GM12874 (cell line): ENCODE measurements around the gene BATF3.
A peak's percentile ranks its signal among the peaks of the same experiment; 100 is the strongest.

Experiments
- CTCF ChIP-seq: IDR thresholded peaks from 2 replicates; pipeline ENCODE4 v1.5.1; 2011; ENCODE audit warnings: low read depth, mild to moderate bottlenecking, control low read depth, low read length, moderate library complexity; ENCODE audit not compliant: insufficient read depth

Gene BATF3

GRCh38 chr1:212669102-212669501 lies 30.5 kb downstream of the BATF3 start:
- peak; percentile 34; the same call in 1 of the 2 replicates for TF ChIP-seq CTCF

- no peak for TF ChIP-seq CTCF
These were observed 31.2 kb downstream of the BATF3 start for GRCh38 chr1:212668477-212668876.

GRCh38 chr1:212667223-212668139 lies 32.2 kb downstream of the BATF3 start:
- TF ChIP-seq CTCF, result 0 out of 2 replicates have a peak, but pooled peaks have one; percentile 4

GRCh38 chr1:212666116-212666775 lies 33.4 kb downstream of the BATF3 start:
- no peak for TF ChIP-seq CTCF

- peak; percentile 98 for TF ChIP-seq CTCF
These were observed 34.2 kb downstream of the BATF3 start for GRCh38 chr1:212665241-212666115.

GRCh38 chr1:212664409-212665199 lies 35.0 kb downstream of the BATF3 start:
- no peak for TF ChIP-seq CTCF
